SU-DHL-6 (cell line): ENCODE measurements around the gene NDUFV3.

Source experiments
- EZH2phosphoT487 ChIP-seq: fragments of 200-600 bp; sonication (generic), shearing (Covaris generic); conservative IDR thresholded peaks from 2 replicates; pipeline ENCODE4 v1.6.1; 2018; ENCODE audit warnings: mild to moderate bottlenecking, antibody characterized with exemption, low read length, moderate library complexity, mixed read lengths
- TF ChIP-seq, protein P1 (sequence below): fragments of 200-600 bp; sonication (generic); IDR thresholded peaks from one replicate; pipeline ENCODE4 v1.5.1; 2017; ENCODE audit warnings: antibody characterized with exemption, mild to moderate bottlenecking, low read length, moderate library complexity; ENCODE audit not compliant: insufficient read depth, poor library complexity, severe bottlenecking

- TF ChIP-seq, protein P1, sequence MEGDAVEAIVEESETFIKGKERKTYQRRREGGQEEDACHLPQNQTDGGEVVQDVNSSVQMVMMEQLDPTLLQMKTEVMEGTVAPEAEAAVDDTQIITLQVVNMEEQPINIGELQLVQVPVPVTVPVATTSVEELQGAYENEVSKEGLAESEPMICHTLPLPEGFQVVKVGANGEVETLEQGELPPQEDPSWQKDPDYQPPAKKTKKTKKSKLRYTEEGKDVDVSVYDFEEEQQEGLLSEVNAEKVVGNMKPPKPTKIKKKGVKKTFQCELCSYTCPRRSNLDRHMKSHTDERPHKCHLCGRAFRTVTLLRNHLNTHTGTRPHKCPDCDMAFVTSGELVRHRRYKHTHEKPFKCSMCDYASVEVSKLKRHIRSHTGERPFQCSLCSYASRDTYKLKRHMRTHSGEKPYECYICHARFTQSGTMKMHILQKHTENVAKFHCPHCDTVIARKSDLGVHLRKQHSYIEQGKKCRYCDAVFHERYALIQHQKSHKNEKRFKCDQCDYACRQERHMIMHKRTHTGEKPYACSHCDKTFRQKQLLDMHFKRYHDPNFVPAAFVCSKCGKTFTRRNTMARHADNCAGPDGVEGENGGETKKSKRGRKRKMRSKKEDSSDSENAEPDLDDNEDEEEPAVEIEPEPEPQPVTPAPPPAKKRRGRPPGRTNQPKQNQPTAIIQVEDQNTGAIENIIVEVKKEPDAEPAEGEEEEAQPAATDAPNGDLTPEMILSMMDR, result no peak
- no peak for TF ChIP-seq EZH2phosphoT487
Observed at GRCh38 chr21:42855171-42855936, 37.8 kb upstream of the NDUFV3 start.
